ENCODE results near the gene HIVEP3.
A peak's percentile ranks its signal among the peaks of the same experiment; 100 is the strongest.

The HIVEP3 gene

DNA sequence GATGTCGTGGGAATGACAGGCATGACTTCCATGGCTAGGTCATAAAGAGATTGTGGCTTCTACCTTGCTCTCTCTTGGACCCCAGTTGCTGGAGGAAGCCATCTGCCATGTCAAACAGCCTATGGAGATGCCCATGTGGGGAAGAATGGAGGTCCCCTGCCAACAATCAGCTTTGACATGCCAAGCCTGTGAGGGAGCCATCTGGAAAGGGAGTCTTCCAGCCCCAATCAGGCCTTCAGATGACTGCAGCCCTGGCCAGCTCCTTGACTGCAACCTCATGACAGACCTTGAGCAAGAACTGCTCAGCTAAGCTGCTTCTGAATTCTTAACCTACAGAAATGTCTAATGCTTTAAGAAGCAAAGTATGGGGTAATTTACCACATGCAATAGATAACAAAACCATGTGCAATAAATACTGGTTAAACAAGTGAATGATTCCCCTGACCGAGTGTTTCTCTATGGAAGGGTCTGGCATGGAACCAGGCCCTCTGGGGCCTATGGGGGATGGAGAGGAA is 187.1 kb downstream of the HIVEP3 start:
- Histone ChIP-seq H2AK5ac (ENCODE audit: low read length) (no peak overlapping the region), H3K4ac (ENCODE audit: low read depth, low read length) (no peak overlapping the region), H2BK15ac (replicated peaks; ENCODE audit: low read depth) (no peak overlapping the region), H2BK120ac (ENCODE audit: low read depth, low read length) (no peak overlapping the region), H2BK5ac (ENCODE audit: low read length) (no peak overlapping the region), H3K4me3 (ENCODE audit: low read length) (no peak overlapping the region), H3K18ac (ENCODE audit: low read length) (no peak overlapping the region), H3K27ac (ENCODE audit: low read depth, low read length) (no peak overlapping the region), H3K27me3 (ENCODE audit: insufficient read depth, low read length, poor library complexity) (no peaks in the 10 kb centered on the region), H3K79me2 (ENCODE audit: control insufficient read depth, insufficient read depth, low read length) (no peaks in the 10 kb centered on the region), H3K23ac (ENCODE audit: low read length) (no peak overlapping the region), H3K79me1 (ENCODE audit: low read length) (no peaks in the 10 kb centered on the region), H3K4me2 (ENCODE audit: low read length) (no peak overlapping the region), H3K36me3 (ENCODE audit: control insufficient read depth, insufficient read depth, low read length) (no peaks in the 10 kb centered on the region), H4K8ac (ENCODE audit: low read depth, low read length) (no peak overlapping the region), H4K5ac (ENCODE audit: low read length) (no peak overlapping the region), H3K4me1 (ENCODE audit: control insufficient read depth, low read depth, low read length) (no peaks in the 10 kb centered on the region), H3K9ac (ENCODE audit: low read length) (no peak overlapping the region), H3K56ac (ENCODE audit: low read length) (no peak overlapping the region)
- DNase-seq: no peak
- WGBS (ENCODE audit: extremely low coverage, insufficient coverage, low lambda C conversion rate): no CpG with 5 or more reads among the region's 2 CpGs

DNA sequence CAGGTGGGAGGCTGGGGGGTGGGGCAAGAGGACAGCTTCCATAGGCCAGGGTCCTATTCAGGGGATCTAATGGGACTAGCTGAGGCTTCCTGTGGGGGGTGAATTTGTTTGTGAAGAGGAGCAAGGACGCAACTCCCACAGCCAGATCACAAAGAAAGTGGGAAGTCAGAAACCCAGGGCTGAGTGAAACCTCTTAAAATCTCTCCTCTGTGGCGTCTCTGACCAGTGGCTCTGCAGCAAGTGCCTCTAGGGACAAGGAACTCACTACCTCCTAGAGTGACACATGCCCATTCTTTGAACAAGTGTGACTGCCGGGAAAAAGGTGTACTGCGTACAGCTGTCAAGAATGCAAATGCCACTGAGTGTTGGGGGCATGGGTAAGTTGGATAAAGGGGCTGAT is 187.9 kb downstream of the HIVEP3 start:
- no peak overlapping the region for H3K56ac ChIP-seq (ENCODE audit: low read length)
- H3K36me3 ChIP-seq (ENCODE audit: control insufficient read depth, insufficient read depth, low read length): no peaks in the 10 kb centered on the region
- no peak overlapping the region for H3K23ac ChIP-seq (ENCODE audit: low read length)
- H2BK120ac ChIP-seq (ENCODE audit: low read depth, low read length): no peak overlapping the region
- H3K9ac ChIP-seq (ENCODE audit: low read length): no peak overlapping the region
- H4K5ac ChIP-seq (ENCODE audit: low read length): no peak overlapping the region
- WGBS (ENCODE audit: extremely low coverage, insufficient coverage, low lambda C conversion rate): no CpG with 5 or more reads among the region's 4 CpGs
- no peak overlapping the region for H3K4me2 ChIP-seq (ENCODE audit: low read length)
- H3K18ac ChIP-seq (ENCODE audit: low read length): no peak overlapping the region
- H2BK5ac ChIP-seq (ENCODE audit: low read length): no peak overlapping the region
- H3K79me2 ChIP-seq (ENCODE audit: control insufficient read depth, insufficient read depth, low read length): no peaks in the 10 kb centered on the region
- no peaks in the 10 kb centered on the region for H3K27me3 ChIP-seq (ENCODE audit: insufficient read depth, low read length, poor library complexity)
- H3K4me1 ChIP-seq (ENCODE audit: control insufficient read depth, low read depth, low read length): no peaks in the 10 kb centered on the region
- H3K79me1 ChIP-seq (ENCODE audit: low read length): no peaks in the 10 kb centered on the region
- H2BK15ac ChIP-seq (replicated peaks; ENCODE audit: low read depth): no peak overlapping the region
- H3K27ac ChIP-seq (ENCODE audit: low read depth, low read length): no peak overlapping the region
- no peak overlapping the region for H4K8ac ChIP-seq (ENCODE audit: low read depth, low read length)
- H3K4me3 ChIP-seq (ENCODE audit: low read length): no peak overlapping the region
- no peak for DNase-seq
- no peak overlapping the region for H3K4ac ChIP-seq (ENCODE audit: low read depth, low read length)
- no peak overlapping the region for H2AK5ac ChIP-seq (ENCODE audit: low read length)

GRCh38 chr1:41728403-41729202 is 190.1 kb downstream of the HIVEP3 start:
- Histone ChIP-seq H3K27me3 (ENCODE audit: insufficient read depth, low read length, poor library complexity) (no peaks in the 10 kb centered on the region), H3K27ac (ENCODE audit: low read depth, low read length) (no peak overlapping the region), H2AK5ac (ENCODE audit: low read length) (no peak overlapping the region), H2BK120ac (ENCODE audit: low read depth, low read length) (no peak overlapping the region), H3K9ac (ENCODE audit: low read length) (no peak overlapping the region), H4K8ac (ENCODE audit: low read depth, low read length) (no peak overlapping the region), H3K4me3 (ENCODE audit: low read length) (no peak overlapping the region), H3K4ac (ENCODE audit: low read depth, low read length) (no peak overlapping the region), H2BK15ac (replicated peaks; ENCODE audit: low read depth) (no peak overlapping the region), H3K4me1 (ENCODE audit: control insufficient read depth, low read depth, low read length) (no peaks in the 10 kb centered on the region), H3K23ac (ENCODE audit: low read length) (no peak overlapping the region), H3K79me1 (ENCODE audit: low read length) (no peaks in the 10 kb centered on the region), H3K4me2 (ENCODE audit: low read length) (no peak overlapping the region), H3K18ac (ENCODE audit: low read length) (no peak overlapping the region), H4K5ac (ENCODE audit: low read length) (no peak overlapping the region), H3K36me3 (ENCODE audit: control insufficient read depth, insufficient read depth, low read length) (no peaks in the 10 kb centered on the region), H3K79me2 (ENCODE audit: control insufficient read depth, insufficient read depth, low read length) (no peaks in the 10 kb centered on the region), H3K56ac (ENCODE audit: low read length) (peak overlapping the region; percentile 25), H2BK5ac (ENCODE audit: low read length) (no peak overlapping the region)
- WGBS (ENCODE audit: extremely low coverage, insufficient coverage, low lambda C conversion rate): no CpG with 5 or more reads among the region's 12 CpGs
- no peak for DNase-seq

DNA sequence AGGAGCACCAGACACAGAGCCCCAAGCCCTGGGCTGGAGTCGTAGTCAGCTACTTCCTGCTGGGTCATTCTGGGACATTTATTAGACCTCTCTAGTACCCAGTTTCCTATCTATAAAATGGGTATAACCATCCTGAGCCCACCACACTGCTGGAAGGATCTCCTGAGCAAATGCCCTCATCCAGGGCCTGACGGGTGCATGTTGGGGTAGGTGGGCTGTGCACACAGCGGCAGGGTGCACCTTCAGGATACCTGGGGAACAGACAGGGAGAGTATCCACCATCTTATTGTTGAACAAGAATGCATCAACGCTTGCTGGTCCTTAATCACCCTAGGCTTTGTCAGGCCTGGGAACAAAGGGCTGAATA is 191.0 kb downstream of the HIVEP3 start:
- H4K8ac ChIP-seq (ENCODE audit: low read depth, low read length): no peak overlapping the region
- no peak overlapping the region for H2BK120ac ChIP-seq (ENCODE audit: low read depth, low read length)
- no CpG with 5 or more reads among the region's 4 CpGs for WGBS (ENCODE audit: extremely low coverage, insufficient coverage, low lambda C conversion rate)
- no peak overlapping the region for H2BK5ac ChIP-seq (ENCODE audit: low read length)
- no peak overlapping the region for H3K4me3 ChIP-seq (ENCODE audit: low read length)
- no peak for DNase-seq
- no peaks in the 10 kb centered on the region for H3K79me1 ChIP-seq (ENCODE audit: low read length)
- no peak overlapping the region for H3K9ac ChIP-seq (ENCODE audit: low read length)
- no peaks in the 10 kb centered on the region for H3K27me3 ChIP-seq (ENCODE audit: insufficient read depth, low read length, poor library complexity)
- no peak overlapping the region for H3K18ac ChIP-seq (ENCODE audit: low read length)
- H3K23ac ChIP-seq (ENCODE audit: low read length): no peak overlapping the region
- H2AK5ac ChIP-seq (ENCODE audit: low read length): no peak overlapping the region
- no peak overlapping the region for H2BK15ac ChIP-seq (replicated peaks; ENCODE audit: low read depth)
- no peaks in the 10 kb centered on the region for H3K4me1 ChIP-seq (ENCODE audit: control insufficient read depth, low read depth, low read length)
- H3K79me2 ChIP-seq (ENCODE audit: control insufficient read depth, insufficient read depth, low read length): no peaks in the 10 kb centered on the region
- no peak overlapping the region for H3K56ac ChIP-seq (ENCODE audit: low read length)
- H4K5ac ChIP-seq (ENCODE audit: low read length): no peak overlapping the region
- no peak overlapping the region for H3K4me2 ChIP-seq (ENCODE audit: low read length)
- no peaks in the 10 kb centered on the region for H3K36me3 ChIP-seq (ENCODE audit: control insufficient read depth, insufficient read depth, low read length)
- no peak overlapping the region for H3K27ac ChIP-seq (ENCODE audit: low read depth, low read length)
- no peak overlapping the region for H3K4ac ChIP-seq (ENCODE audit: low read depth, low read length)

DNA sequence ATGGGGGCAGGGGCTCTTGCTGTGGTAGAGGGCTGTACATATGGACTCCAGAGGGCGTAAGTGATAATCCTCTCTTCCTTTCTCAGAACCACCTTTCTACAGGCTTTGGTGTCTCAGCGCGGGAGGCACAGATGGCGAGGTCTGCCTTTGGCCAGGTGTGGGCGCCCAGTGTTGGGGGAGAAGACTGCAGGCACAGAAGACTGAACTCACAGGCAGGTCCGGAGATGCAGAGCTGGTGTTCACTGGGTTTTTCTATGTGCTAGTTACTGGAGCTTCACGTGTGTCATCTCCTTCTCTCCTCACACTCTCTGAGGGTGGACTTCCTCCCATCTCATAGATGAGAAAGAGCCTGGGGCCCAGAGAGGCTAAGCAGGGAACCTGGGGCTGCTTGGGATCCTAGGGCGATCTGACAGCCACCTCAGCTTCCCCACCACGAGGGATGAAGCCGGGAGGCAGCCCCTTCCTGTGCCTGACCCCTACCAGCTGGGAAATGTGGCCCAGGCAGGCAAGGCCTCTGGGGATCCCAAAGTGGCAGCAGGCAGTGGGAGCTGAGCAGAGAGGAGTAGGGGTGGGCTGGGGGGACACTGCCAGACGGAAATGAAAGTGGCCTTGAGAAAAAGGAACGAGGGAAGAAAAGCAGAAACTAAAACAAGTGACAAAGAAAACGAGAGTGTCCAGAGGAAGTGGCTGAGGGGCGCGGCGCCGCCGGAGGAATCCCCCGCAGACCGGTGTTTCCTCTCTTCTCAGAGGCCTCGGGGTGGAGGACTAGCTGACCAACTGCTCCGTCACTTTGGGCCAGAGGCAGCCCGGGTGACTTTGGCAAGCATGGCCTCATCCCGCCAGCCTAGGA is 191.6 kb downstream of the HIVEP3 start:
- Histone ChIP-seq H4K5ac (ENCODE audit: low read length) (no peak overlapping the region), H3K23ac (ENCODE audit: low read length) (no peak overlapping the region), H3K79me1 (ENCODE audit: low read length) (no peaks in the 10 kb centered on the region), H3K27me3 (ENCODE audit: insufficient read depth, low read length, poor library complexity) (no peaks in the 10 kb centered on the region), H4K8ac (ENCODE audit: low read depth, low read length) (no peak overlapping the region), H2BK15ac (replicated peaks; ENCODE audit: low read depth) (no peak overlapping the region), H3K27ac (ENCODE audit: low read depth, low read length) (no peak overlapping the region), H3K4me1 (ENCODE audit: control insufficient read depth, low read depth, low read length) (no peaks in the 10 kb centered on the region), H2AK5ac (ENCODE audit: low read length) (no peak overlapping the region), H3K79me2 (ENCODE audit: control insufficient read depth, insufficient read depth, low read length) (no peaks in the 10 kb centered on the region), H3K9ac (ENCODE audit: low read length) (no peak overlapping the region), H3K4me2 (ENCODE audit: low read length) (no peak overlapping the region), H3K56ac (ENCODE audit: low read length) (peak overlapping the region; percentile 15), H3K18ac (ENCODE audit: low read length) (no peak overlapping the region), H2BK120ac (ENCODE audit: low read depth, low read length) (no peak overlapping the region), H2BK5ac (ENCODE audit: low read length) (no peak overlapping the region), H3K4ac (ENCODE audit: low read depth, low read length) (no peak overlapping the region), H3K36me3 (ENCODE audit: control insufficient read depth, insufficient read depth, low read length) (no peaks in the 10 kb centered on the region), H3K4me3 (ENCODE audit: low read length) (no peak overlapping the region)
- WGBS (ENCODE audit: extremely low coverage, insufficient coverage, low lambda C conversion rate): no CpG with 5 or more reads among the region's 24 CpGs
- DNase-seq: peak; percentile 31
